H54 (cell line): ENCODE measurements around the gene TMEM154.

Source experiments
- DNase-seq: peaks from one replicate; pipeline ENCODE4 v3.0.0; 2011; ENCODE audit warnings: low spot score, mixed read lengths; ENCODE audit not compliant: insufficient read length
- FAIRE-seq: peaks from 3 replicates; lab custom pipeline; 2011; peaks lifted over from hg19 to GRCh38; lab: Jason Lieb, UNC
- POLR2A ChIP-seq: IDR thresholded peaks from 2 replicates; pipeline ENCODE4 v1.6.1; 2011; ENCODE audit warnings: low read depth, mild to moderate bottlenecking, low read length

The TMEM154 gene

DNA sequence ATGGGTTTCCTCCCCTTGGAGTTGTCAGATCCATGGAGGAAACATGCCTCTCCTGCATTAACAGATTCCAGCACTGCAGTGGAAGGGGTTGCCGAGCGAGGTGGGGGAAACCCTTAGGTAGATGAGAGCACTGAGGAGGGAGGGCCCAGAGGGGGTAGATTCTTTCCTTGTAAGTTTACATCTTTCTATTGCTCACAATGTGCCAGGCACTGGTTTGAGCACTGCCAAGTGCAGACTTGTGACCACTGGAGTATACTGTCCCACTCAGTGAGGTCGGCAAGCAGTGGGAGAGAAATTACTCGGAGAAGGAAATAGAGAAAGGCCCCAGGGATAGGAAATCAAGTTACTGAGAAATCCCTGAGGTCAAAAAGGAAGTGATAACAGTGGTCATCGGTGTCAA, 27.8 kb upstream of the TMEM154 start:
- no peak for FAIRE-seq
- no peak for DNase-seq
- TF ChIP-seq POLR2A, result no peak

GRCh38 chr4:152705903-152706302, 26.1 kb upstream of the TMEM154 start:
- no peak for FAIRE-seq
- TF ChIP-seq POLR2A, result no peak
- no peak for DNase-seq

- TF ChIP-seq POLR2A, result no peak
- FAIRE-seq (no peak), DNase-seq (no peak)
Measured at GRCh38 chr4:152704788-152705187, 25.0 kb upstream of the TMEM154 start.

DNA sequence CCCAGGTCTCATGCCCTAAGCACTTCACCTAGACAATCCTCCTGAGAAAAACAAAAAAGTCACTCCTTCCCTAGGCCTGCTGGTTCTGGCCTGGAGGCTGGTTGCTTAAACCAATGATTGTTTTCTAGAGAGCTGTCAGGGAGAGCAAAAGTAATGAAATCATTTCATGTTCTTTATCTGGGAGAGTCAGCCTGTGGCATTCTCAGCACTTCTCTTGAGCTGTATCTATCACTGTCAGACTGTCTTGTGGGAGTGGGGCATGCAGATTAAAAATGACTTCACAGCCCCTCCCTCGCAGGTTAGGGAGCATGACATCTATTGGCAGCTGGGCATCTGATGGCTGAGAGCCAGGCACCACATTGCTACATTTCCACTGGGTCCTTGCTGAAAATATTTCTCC, 20.4 kb upstream of the TMEM154 start:
- no peak for FAIRE-seq
- no peak for DNase-seq
- no peak for TF ChIP-seq POLR2A

GRCh38 chr4:152699313-152699712, 19.5 kb upstream of the TMEM154 start:
- DNase-seq (no peak), FAIRE-seq (no peak)
- no peak for TF ChIP-seq POLR2A

GRCh38 chr4:152698089-152698499, 18.3 kb upstream of the TMEM154 start:
- no peak for FAIRE-seq
- DNase-seq, result no peak
- no peak for TF ChIP-seq POLR2A

DNA sequence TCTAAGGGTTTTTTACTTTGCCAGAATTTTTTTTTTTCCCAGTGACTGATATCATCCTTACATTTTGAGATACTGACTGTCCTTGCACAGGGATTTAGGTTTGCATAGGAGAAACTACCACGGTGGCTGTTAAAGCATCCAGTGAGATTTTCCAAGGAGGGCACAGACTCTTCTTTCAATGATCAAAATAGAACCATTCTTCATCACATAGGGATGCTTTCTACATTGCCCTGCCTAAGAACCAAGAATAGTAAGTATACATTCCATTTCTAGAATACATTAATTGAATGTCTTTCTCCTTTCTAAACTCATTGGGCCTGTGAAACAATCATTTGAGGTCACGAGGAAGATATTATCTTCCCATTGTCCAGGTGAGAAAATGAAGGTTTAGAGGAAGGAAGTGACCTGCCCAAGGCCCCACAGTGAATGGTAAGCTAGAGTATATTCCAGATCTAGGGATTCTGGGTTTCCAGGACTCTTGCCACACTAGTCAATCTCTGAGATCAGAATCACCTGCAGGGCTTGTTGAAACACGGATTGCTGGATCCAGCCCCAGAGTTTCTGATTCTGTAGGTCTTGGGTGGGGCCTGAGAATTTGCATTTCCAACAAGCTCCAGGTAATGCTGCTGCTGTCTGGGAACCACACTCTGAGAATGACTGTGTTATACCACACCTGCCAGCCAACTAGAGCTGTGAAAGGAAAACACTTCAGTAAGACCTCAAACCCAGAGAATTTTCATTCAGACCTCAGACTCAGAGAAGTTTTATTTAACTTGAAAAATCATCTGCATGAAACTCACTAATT, 17.7 kb upstream of the TMEM154 start:
- no peak for TF ChIP-seq POLR2A
- FAIRE-seq (no peak), DNase-seq (no peak)

DNA sequence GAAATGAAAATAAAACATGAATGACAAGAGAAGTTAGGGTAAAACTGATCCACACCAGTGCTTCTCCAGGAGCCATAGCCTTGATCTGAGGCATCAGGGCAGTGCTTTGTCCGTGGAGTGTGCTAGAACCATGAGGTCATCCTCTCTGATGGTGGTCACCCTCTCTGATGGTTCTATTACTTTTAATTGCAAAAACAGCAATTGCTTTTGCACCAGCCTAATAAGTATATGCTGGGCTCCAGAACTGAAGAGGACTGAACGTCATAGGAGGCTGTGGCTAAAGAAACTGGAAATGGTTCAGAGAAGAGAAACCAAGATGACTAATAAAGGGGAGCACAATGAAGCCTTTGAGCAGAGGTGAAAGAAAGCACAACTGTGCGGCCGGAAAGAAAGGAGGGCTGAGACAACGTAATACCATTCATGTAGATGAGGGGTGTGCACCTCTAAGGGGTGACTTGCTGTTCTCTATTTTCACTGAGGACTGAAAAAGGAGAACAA, 17.0 kb upstream of the TMEM154 start:
- no peak for TF ChIP-seq POLR2A
- DNase-seq (peak; percentile 35), FAIRE-seq (peak; percentile 38)

DNA sequence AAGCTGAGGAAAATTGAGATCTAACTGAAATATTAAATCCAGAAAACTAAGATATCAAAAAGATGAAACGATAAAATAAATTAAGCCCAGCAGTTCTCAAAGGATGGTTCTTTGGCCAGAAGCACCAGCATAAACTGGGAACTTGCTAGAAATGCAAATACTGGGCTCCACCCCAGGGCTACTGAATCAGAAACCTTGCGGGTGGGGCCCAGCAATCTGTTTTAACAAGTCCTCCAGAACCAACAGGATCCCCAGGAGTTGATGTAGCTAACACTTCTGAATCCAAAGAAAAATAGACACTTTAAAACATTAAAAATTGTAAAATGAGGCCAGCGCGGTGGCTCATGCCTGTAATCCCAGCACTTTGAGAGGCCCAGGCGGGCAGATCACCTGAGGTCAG, 14.1 kb upstream of the TMEM154 start:
- DNase-seq (no peak), FAIRE-seq (no peak)
- no peak for TF ChIP-seq POLR2A

DNA sequence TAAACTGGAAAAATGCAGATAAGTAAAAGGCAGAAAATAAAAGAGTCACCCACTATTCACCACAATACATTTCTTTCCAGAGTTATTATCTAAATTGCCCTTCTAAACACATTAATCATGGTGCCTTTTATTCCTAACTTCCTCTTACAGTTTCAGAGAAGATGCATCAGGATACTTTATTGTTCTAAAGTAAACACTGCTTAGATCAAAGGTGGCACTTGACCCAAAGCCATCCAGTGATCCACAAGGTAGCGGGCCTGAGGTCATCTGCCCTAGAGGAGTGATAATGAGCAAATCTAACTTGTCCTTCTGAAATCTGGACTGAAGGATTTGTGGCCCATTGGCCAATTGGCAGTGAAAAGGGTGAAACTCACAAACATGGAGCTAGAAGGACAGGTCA, 12.0 kb upstream of the TMEM154 start:
- no peak for DNase-seq
- no peak for FAIRE-seq

GRCh38 chr4:152690706-152691651, 11.2 kb upstream of the TMEM154 start:
- TF ChIP-seq POLR2A, result no peak
- FAIRE-seq (no peak), DNase-seq (no peak)

More for the DNA sequence above, 12.0 kb upstream of the TMEM154 start:
- no peak for TF ChIP-seq POLR2A

- DNase-seq (no peak), FAIRE-seq (no peak)
- TF ChIP-seq POLR2A, result no peak
Measured at GRCh38 chr4:152689615-152690501, 10.1 kb upstream of the TMEM154 start.

GRCh38 chr4:152687974-152688599, 8.3 kb upstream of the TMEM154 start:
- TF ChIP-seq POLR2A, result no peak
- no peak for FAIRE-seq
- no peak for DNase-seq
